Measurements from ENCODE around the gene TCERG1L.

DNA sequence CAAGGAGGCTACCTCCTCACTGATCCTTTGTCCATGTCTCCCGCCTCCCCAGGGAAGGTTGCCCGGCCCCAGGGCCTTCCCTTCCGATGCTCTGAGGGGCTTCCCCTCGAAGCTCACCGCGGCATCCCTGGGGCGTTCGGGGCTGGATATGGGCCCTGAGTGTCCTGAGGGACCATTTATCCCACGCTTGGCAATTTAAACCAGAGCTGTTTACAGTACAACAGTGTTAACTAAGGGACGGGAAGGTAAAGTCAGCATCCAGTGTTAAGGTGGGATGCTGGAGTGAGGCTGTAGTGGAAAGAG is 92.0 kb downstream of the TCERG1L start:
- TF ChIP-seq, protein P1, sequence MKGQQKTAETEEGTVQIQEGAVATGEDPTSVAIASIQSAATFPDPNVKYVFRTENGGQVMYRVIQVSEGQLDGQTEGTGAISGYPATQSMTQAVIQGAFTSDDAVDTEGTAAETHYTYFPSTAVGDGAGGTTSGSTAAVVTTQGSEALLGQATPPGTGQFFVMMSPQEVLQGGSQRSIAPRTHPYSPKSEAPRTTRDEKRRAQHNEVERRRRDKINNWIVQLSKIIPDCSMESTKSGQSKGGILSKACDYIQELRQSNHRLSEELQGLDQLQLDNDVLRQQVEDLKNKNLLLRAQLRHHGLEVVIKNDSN (IDR thresholded peaks at IDR 0.05; ENCODE audit: borderline replicate concordance, low read depth) = no peak
- no peak for TF ChIP-seq RCOR1 (IDR thresholded peaks at IDR 0.05; ENCODE audit: low read length)
- TF ChIP-seq, protein P2, sequence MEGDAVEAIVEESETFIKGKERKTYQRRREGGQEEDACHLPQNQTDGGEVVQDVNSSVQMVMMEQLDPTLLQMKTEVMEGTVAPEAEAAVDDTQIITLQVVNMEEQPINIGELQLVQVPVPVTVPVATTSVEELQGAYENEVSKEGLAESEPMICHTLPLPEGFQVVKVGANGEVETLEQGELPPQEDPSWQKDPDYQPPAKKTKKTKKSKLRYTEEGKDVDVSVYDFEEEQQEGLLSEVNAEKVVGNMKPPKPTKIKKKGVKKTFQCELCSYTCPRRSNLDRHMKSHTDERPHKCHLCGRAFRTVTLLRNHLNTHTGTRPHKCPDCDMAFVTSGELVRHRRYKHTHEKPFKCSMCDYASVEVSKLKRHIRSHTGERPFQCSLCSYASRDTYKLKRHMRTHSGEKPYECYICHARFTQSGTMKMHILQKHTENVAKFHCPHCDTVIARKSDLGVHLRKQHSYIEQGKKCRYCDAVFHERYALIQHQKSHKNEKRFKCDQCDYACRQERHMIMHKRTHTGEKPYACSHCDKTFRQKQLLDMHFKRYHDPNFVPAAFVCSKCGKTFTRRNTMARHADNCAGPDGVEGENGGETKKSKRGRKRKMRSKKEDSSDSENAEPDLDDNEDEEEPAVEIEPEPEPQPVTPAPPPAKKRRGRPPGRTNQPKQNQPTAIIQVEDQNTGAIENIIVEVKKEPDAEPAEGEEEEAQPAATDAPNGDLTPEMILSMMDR (IDR thresholded peaks at IDR 0.05) = no peak
- TF ChIP-seq SIN3A (IDR thresholded peaks at IDR 0.05; ENCODE audit: borderline replicate concordance, low read depth, low read length) = no peak
- TF ChIP-seq TCF12 (IDR thresholded peaks at IDR 0.05) = no peak
- TF ChIP-seq, protein P3, sequence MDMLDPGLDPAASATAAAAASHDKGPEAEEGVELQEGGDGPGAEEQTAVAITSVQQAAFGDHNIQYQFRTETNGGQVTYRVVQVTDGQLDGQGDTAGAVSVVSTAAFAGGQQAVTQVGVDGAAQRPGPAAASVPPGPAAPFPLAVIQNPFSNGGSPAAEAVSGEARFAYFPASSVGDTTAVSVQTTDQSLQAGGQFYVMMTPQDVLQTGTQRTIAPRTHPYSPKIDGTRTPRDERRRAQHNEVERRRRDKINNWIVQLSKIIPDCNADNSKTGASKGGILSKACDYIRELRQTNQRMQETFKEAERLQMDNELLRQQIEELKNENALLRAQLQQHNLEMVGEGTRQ (IDR thresholded peaks at IDR 0.05; ENCODE audit: borderline replicate concordance, low read depth, low read length) = no peak
- TF ChIP-seq EZH2phosphoT487 (IDR thresholded peaks at IDR 0.05; ENCODE audit: borderline replicate concordance, low read depth) = no peak
- no peak for TF ChIP-seq POLR2AphosphoS5 (IDR thresholded peaks at IDR 0.05; ENCODE audit: low read depth, low read length)
- TF ChIP-seq NRF1 (IDR thresholded peaks at IDR 0.05; ENCODE audit: low read depth, low read length) = no peak
